GM19467 (cell line): Measurements from ENCODE around the gene ELOVL5.
A peak's percentile ranks its signal among the peaks of the same experiment; 100 is the strongest.

Experiments used
- ATAC-seq: cut with Tn5 transposase; IDR thresholded peaks from one replicate; pipeline ENCODE4 v1.9.1; 2021; ENCODE audit warnings: mild to moderate bottlenecking, moderate library complexity; ENCODE audit not compliant: unreplicated experiment

Gene ELOVL5

GRCh38 chr6:53244958-53245357 lies 103.8 kb downstream of the ELOVL5 start:
- peak; percentile 93 for ATAC-seq

- ATAC-seq, result no peak
Observed at GRCh38 chr6:53244399-53244931, 104.3 kb downstream of the ELOVL5 start.

GRCh38 chr6:53241938-53242337 lies 106.8 kb downstream of the ELOVL5 start:
- ATAC-seq, result no peak

- no peak for ATAC-seq
Observed at GRCh38 chr6:53240761-53241160, 108.0 kb downstream of the ELOVL5 start.

- ATAC-seq, result no peak
Observed at GRCh38 chr6:53240139-53240538, 108.6 kb downstream of the ELOVL5 start.

- ATAC-seq, result peak; percentile 70
Observed at GRCh38 chr6:53239526-53239925, 109.2 kb downstream of the ELOVL5 start.

GRCh38 chr6:53238311-53238710 lies 110.4 kb downstream of the ELOVL5 start:
- ATAC-seq, result no peak

- ATAC-seq, result no peak
Observed at GRCh38 chr6:53236241-53236640, 112.5 kb downstream of the ELOVL5 start.

- no peak for ATAC-seq
Observed at GRCh38 chr6:53235508-53235907, 113.2 kb downstream of the ELOVL5 start.

GRCh38 chr6:53233309-53233708 lies 115.4 kb downstream of the ELOVL5 start:
- ATAC-seq, result no peak

GRCh38 chr6:53230775-53231467 lies 117.8 kb downstream of the ELOVL5 start:
- no peak for ATAC-seq

GRCh38 chr6:53227847-53228246 lies 120.9 kb downstream of the ELOVL5 start:
- ATAC-seq, result no peak

- no peak for ATAC-seq
Observed at GRCh38 chr6:53220605-53221004, 128.1 kb downstream of the ELOVL5 start.
